HUDEP-2 (cell line): ENCODE results near the gene KMT2B.
A peak's percentile ranks its signal among the peaks of the same experiment; 100 is the strongest.

ENCODE experiments used
- DNase-seq, 76 experiments: peaks; one replicate each; lab custom pipeline; 2025; ENCODE audit not compliant: unreplicated experiment in 76 of 76; lab: John Stamatoyannopoulos, UW

The KMT2B gene

DNA sequence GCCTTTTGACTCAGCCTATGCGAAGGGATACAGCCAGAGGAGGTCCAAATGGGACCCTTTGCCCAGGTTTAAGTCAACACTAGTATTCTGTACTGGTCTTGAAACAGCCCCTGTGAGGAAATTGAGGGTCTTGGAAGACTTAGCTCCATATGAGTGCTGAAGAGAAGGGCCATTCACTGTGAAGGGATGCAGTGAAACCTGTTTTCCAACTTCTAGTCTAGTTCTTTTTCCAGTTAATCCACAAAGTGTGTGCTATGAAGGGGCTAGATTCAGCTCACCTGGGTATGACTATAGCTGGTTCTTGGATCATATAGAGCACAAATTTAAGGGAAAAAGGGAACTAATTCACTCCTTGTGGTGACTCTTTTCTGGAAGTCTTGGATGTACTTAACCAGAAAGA, 9.4 kb upstream of the KMT2B start:
- DNase-seq = no peak

DNA sequence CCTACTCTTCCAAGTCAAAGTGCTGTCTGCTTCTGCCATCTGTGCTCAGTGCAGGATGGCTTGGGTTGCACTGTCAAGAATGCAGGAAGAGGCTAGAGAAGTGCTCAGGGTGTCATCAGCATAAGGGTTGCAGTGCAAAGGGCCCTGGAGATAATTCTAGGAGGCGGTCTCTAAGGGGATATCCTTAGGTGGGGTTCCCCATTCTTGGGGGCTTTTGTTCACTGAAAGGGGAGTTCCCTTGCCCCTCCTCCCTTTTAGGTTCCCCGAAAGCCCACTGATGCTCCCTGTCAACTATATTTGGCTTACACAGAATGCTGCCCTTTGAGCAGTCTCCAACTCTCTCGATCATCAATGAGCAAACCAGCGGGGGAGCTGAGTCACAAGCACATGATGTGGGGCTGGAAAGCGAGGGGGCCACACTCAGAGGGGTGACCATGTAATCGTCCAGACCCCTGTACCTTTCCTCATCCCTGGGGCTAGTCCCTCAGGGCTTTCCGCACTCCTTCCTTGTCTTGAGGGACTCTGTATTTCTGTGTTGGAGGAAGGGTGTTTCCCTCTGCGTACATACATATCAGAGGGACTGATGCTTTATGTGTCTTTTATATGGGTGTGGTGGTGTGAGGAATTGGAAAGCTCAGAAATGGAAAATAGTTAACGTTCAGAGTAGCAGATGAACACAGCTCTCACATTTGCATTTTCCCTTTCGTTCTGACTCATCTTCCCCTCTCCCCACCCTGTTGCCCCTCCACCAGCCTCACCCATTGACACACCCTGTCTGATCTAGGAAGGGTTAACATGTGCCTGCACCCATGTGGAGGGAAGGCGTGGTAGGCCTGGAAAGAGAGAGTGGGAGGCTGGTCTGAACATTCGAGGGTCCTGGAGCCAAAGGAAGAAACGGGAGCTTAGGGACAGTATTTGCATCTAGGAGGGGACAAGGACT, 6.7 kb upstream of the KMT2B start:
- DNase-seq = peak in 4 of 76 experiments; percentile 7 to 23 (median 15)

DNA sequence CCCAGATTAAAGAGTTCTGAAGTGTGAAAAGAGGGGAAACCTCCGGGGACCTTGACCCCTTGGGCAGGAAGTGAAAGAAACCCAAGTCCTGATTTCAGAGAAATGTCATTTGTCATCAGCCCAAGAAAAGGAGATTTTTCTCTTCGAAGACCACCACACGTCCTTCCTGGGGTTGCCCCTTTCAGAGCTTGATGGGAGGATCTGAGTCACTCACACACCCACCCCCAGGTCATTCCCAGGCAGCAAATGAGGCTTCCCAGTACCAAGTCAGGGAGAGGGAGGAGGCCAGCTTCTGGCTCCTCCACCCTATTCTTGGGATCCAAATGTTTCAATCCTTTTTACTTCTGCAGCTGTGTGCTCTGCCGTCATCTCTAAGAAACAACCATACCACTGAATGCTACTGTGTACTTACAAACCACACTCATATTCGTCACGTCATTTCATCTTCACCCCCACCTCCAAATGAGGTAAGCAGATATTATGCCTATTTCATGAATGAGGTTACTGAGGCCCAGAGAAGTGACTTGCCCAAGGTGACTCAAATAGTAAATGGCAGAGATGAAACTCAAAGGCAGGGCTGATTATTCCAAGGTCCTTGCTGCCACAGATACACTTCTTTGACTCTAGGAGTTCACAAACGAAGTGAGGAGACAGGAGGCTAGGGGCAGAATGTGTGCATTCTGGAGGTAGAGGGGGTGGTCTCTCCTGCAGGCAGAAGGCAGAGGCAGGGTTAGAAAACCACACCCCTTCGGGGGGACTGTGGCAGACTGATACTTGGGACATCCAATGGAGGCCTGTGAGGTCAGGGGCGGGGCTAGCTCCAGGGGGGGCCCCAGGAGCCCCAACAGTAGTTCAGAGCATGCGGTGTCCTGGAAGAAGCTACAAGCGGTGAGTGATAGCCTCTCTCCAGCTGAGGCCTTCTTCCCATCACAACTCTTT, 5.0 kb upstream of the KMT2B start:
- no peak for DNase-seq

DNA sequence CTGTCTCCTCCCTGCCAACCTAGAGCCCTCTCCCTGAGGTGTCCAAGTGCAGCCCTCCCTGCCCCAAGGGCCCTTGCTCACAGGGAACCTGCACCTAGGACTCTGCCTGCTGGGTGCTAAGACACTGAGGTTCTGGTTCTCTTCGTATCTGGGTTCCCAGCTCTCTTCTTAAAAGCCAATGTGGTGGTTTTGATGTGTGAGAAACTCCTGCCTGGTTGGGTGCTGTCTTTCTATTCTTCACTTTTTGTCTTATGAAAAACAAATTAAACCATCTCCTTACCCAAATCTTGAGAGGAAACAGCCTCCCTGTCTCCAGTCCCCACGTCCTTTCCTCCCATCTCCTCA, 4.3 kb upstream of the KMT2B start:
- DNase-seq = no peak

DNA sequence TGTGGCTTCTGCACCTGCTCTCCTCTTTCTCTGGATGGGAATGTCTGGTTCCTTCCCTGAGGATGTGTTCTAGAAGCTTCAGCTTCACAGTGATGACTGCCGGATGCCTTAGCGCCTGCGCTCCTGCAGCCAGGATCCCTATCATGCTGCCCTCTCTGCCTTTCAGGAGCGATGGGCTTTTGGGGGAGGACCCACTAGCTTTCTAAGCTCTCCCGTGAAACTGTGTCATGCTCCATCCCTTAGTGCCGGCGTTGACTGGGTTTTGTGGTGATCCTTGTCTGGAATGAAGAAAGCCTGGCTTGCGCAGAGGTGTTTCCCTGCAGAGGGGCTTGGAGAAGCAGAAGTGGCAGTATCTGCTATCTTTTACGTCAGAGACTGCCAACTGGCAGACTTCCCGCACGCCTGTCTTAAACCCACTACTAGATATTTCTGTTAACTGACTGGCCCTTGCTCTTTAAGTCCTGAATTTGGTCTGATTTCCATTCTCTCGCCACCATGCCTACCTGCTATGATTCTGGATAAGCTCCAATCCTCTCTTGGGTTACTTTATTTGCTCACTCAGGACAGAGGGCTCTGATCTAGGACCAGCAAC, 3.8 kb upstream of the KMT2B start:
- peak in 35 of 76 experiments; percentile 9 to 56 (median 29) for DNase-seq

DNA sequence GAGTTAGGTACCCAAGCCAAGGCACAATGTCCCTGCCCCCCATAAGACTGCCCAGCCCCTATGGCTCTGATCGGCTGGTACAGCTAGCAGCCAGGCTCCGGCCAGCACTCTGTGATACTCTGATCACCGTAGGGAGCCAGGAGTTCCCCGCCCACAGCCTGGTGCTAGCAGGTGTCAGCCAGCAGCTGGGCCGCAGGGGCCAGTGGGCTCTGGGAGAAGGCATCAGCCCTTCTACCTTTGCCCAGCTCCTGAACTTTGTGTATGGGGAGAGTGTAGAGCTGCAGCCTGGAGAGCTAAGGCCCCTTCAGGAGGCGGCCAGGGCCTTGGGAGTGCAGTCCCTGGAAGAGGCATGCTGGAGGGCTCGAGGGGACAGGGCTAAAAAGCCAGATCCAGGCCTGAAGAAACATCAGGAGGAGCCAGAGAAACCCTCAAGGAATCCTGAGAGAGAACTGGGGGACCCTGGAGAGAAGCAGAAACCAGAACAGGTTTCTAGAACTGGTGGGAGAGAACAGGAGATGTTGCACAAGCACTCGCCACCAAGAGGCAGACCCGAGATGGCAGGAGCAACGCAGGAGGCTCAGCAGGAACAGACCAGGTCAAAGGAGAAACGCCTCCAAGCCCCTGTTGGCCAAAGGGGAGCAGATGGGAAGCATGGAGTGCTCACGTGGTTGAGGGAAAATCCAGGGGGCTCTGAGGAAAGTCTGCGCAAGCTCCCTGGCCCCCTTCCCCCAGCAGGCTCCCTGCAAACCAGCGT, 3.0 kb upstream of the KMT2B start:
- peak in 20 of 76 experiments; percentile 11 to 33 (median 22) for DNase-seq

DNA sequence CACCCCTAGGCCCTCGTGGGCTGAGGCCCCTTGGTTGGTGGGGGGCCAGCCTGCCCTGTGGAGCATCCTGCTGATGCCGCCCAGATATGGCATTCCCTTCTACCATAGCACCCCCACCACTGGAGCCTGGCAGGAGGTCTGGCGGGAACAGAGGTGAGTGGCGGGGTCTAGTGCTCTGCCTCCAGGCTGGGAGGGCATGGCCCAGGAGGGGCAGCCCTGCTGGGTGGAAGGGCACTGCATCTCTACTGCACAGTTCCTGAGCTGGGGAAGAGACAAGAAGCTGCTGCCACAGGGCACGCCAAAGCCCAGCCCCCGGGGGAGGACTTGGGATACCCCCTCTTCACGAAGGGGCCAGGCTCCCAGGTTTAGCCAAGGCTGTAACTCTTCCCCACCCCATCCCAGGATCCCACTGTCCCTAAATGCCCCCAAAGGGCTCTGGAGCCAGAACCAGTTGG, 2.4 kb upstream of the KMT2B start:
- DNase-seq = no peak

DNA sequence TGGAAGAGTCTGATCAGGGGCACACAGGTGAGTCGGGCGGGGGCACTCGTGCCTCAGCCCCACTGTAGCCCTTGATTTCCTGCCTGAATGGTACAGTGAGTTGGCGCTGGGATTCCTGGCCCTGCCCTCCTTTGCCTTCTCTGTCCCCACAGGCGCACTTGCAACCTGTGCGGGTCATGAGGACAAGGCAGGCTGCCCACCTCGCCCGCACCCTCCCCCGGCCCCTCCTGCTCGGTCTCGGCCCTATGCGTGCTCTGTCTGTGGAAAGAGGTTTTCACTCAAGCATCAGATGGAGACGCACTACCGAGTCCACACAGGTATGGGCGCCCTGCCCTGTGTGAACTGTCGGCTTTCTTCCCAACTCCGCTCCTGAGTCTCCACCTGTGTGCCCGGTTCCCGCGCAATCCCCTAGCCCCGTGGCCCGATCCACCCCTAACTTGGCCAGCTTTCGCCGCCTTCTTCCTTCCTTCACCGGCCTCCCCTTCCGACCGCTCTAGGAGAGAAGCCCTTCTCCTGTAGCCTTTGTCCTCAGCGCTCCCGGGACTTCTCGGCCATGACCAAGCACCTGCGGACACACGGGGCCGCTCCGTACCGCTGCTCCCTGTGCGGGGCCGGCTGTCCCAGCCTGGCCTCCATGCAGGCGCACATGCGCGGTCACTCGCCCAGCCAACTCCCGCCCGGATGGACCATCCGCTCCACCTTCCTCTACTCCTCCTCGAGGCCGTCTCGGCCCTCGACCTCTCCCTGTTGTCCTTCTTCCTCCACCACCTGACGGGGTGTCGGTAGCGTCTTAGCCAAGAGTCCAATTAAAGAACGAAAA, 1.6 kb upstream of the KMT2B start:
- DNase-seq = peak in 9 of 76 experiments; percentile 45 to 73 (median 65)

DNA sequence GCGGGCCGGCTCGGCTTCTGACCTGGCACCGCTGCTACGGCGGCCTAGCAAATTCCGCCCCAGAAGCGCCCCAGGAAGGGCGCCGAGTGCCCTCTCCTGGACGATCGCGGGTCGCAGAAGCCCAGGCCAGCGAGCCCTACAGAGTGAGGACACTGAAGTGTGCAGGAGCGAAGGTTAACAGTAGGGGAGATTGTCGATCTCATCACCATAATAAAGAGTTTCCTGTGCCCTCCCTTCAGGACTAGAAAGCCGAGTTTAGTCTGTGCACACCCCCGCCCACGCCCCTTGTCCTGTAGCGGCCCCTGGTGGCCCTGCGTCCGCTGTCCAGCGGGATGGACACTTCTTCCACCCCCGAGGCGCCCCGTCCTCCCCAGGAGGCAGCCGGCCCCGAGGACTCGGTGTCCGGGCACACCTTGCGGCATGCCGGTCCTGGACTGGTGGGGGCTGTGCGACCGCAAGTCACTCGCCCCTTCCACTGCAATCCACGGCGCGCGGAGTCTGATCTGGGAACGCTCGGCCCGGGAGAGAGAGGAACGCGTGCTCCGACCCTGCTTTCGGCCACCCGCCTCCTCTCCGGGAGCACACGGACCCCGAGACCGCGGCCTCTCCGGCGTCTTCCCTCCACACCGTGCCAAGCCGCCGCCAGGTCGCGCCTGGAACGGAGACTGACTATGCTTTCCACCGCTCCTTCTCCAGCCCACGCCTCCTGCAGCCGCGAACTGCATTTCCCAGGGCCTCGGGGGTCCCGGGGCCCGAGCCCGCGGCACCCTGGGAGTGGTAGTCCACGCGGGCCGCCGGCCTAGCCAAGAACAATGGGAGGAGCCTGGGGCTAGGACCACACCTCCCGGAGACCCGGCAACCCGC, 770 bp upstream of the KMT2B start:
- peak in 75 of 76 experiments; percentile 52 to 98 (median 96) for DNase-seq

DNA sequence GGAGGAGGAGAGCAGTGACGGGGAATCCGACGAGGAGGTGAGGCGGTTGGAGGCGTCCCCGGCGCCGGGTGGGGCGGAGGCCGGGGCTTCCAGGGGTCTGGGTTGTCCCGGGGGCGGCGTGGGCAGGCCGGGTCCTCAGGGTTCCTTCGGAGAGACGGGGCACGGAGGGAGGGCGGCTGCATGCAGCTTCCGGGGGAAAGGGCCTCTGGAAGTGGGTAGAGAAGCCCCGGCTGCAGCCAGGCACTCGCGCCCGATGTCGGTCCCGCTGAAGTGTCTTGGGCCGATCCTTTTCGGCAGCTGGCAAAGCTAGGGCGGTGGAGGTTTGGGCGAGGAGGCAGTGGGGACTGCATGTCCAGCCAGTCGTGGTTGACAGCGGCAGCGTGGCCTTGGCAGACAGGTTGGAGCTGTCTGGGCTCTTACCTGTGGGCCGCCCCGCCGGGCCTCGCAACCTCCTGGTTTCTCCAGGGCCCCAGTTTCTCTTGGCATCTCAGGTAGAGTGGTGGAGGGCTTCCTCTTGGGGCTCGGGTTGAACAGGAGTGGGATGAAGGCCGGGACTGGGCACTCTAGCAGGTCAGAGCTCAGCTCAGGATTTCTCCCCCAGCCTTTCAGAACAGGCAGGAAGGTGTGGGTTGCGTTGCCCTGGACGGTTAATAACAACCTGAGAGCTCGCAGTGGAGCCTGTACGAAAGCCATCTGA, 690 bp downstream of the KMT2B start:
- DNase-seq = peak in 26 of 76 experiments; percentile 12 to 83 (median 30)

DNA sequence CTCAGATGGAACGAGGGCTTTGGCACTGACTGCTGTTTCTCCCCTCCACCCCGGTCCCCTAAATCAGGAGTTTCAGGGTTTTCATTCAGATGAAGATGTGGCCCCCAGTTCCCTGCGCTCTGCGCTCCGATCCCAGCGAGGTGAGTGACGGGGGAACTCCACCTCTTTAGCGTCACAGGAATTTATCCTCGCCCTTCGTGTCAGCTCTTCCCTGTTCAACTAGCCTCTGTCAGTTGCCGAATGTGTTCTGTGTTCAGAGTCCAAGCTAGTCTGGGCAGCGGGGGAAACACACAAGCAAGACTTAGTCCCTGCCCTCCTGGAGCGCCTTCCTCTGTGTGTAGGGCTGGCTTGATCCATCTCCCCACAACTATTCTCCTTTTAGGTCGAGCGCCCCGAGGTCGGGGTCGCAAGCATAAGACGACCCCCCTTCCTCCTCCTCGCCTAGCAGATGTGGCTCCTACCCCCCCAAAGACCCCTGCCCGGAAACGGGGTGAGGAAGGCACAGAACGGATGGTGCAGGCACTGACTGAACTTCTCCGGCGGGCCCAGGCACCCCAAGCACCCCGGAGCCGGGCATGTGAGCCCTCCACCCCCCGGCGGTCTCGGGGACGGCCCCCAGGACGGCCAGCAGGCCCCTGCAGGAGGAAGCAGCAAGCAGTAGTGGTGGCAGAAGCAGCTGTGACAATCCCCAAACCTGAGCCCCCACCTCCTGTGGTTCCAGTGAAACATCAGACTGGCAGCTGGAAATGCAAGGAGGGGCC, 1.8 kb downstream of the KMT2B start:
- DNase-seq = no peak

DNA sequence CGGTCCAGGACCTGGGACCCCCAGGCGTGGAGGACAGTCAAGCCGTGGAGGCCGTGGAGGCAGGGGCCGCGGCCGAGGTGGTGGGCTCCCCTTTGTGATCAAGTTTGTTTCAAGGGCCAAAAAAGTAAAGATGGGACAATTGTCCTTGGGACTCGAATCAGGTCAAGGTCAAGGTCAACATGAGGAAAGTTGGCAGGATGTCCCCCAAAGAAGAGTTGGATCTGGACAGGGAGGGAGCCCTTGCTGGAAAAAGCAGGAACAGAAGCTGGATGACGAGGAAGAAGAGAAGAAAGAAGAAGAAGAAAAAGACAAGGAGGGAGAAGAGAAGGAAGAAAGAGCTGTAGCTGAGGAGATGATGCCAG, 2.3 kb downstream of the KMT2B start:
- no peak for DNase-seq

DNA sequence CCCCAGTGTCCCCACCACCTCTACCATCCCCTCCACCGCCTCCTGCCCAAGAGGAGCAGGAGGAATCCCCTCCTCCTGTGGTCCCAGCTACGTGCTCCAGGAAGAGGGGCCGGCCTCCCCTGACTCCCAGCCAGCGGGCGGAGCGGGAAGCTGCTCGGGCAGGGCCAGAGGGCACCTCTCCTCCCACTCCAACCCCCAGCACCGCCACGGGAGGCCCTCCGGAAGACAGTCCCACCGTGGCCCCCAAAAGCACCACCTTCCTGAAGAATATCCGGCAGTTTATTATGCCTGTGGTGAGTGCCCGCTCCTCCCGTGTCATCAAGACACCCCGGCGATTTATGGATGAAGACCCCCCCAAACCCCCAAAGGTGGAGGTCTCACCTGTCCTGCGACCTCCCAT, 2.8 kb downstream of the KMT2B start:
- no peak for DNase-seq

DNA sequence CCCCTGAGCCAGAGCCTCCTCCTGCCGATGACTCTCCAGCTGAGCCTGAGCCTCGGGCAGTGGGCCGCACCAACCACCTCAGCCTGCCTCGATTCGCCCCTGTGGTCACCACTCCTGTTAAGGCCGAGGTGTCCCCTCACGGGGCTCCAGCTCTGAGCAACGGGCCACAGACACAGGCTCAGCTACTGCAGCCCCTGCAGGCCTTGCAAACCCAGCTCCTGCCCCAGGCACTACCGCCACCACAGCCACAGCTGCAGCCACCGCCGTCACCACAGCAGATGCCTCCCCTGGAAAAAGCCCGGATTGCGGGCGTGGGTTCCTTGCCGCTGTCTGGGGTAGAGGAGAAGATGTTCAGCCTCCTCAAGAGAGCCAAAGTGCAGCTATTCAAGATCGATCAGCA, 3.6 kb downstream of the KMT2B start:
- no peak for DNase-seq

DNA sequence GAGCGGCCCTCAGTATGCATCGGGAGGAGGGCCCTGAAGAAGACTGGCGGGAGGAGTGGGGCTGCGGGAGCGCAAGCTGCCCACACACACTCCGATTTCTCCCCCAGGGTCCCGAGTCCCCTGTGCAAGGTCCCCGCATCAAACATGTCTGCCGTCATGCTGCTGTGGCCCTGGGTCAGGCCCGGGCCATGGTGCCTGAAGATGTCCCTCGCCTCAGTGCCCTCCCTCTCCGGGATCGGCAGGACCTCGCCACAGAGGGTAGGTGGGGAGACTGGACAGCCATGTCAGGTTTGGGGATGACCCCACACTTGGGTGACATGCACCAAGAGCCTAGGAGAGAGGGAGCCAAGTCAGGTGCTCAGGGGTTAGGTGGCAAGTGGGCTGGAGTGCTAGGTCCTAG, 4.7 kb downstream of the KMT2B start:
- no peak for DNase-seq

DNA sequence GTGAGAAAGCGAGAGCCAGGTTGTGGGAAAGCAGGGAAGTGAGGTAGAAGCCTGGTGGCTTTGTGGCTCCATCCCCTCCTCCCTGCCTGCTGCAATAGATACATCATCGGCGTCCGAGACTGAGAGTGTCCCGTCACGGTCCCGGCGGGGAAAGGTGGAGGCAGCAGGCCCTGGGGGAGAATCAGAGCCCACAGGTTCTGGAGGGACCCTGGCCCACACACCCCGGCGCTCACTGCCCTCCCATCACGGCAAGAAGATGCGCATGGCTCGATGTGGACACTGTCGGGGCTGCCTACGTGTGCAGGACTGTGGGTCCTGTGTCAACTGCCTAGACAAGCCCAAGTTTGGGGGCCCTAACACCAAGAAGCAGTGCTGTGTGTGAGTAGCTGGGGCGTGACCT, 5.1 kb downstream of the KMT2B start:
- no peak for DNase-seq

DNA sequence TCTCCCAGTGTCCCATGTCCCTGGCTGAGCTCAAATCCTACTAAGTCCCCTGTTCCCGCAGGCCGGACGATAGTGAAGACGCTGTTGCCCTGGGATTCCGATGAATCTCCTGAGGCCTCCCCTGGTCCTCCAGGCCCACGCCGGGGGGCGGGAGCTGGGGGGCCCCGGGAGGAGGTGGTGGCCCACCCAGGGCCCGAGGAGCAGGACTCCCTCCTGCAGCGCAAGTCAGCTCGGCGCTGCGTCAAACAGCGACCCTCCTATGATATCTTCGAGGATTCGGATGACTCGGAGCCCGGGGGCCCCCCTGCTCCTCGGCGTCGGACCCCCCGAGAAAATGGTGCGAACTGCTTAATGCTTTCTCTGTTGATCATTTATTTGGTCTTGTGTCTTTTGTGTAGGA, 5.9 kb downstream of the KMT2B start:
- DNase-seq = no peak
